Activated CD8-positive, alpha-beta memory T cell treated with anti-CD3 and anti-CD28 coated beads for 1 hour (primary cell): Measurements from ENCODE around the gene ZNF740.
"Not testable (repeated sequence)": the region's sequence is repeated elsewhere in the genome, so short reads cannot be mapped to it uniquely, and the experiment has no call there.

Source experiments
- DNase-seq, 2 donors: peaks; one replicate each; pipeline ENCODE4 v3.0.0-alpha.2; 2020; ENCODE audit warnings: low read depth in 1 of 2; ENCODE audit errors: extremely low read depth in 1 of 2

The ZNF740 gene

DNA sequence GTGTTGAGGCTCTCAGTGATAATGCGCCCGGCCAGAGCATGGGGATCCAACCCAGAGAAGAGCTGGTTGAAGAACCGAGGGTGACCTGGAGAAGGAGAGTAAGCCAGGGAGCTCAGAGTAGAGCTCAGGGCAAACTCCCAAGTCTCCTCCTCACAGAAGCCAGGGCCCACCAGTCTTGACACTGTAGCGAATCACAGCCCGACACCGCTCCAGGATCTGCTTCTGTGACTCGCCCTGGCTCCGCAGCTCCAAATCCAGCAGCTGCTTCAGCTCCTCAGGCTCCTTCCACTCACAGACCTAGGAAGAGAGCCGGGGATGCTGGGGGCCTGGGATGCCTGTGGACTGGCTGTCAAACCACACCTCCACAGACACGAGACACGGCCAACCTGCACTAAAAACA lies 8.2 kb upstream of the ZNF740 start:
- no peak for DNase-seq

DNA sequence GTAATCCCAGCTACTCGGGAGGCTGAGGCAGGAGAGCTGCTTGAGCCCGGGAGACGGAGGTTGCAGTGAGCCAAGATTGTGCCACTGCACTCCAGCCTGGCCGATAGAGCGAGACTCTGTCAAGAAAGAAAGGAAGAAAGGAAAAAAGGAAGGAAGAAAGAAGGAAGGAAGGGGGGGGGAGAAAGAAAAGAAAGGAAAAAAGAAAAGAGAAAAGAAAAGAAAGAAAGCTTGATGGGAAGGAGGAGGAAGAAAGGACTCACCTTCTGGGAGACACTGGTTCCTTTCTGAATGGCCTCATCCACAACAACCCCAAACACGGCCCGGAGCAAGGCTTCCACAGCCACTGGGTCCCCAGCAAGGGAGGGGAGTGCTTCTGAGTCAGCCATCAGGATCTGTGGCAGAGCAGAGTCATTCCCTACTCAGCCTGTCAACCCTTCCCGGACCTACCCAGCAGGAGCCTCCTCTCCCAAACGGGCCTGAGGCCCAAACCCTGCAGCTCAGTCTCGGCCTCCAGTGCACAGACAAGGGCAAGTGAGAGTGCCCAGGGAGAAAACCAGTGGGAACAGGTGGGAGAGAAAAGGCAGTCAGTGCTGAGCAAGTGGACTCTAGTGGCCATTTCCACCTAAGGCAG lies 7.3 kb upstream of the ZNF740 start:
- DNase-seq, result no peak

DNA sequence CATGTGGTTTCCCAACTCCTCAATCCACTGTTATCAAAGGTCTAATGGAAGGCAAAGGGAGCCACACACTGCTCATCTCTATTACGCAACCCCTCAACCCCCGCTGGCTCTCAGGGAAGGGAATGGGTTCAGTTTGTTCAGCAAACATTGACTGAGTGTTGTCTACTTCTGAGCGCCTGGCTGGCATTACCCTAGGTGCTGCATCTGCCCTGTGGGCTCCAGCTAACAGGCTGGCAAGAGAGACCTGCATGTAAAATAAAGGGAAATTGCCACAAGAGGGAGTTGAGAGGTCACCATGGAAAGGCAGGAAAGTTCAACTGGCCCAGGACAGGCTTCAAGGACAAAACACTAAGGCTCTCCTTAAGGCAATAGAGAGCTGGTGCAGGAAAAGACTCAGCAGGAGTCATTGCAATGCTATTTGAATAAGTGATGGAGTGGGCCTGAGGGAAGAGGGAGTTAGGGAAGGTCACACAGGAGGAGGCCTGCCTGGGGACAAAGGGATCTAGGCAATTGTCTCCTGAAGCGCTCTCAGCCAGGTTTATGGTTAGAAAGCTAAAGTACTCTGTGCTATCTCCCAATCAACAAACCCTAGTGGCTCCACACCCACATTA lies 5.5 kb upstream of the ZNF740 start:
- DNase-seq, result no peak

DNA sequence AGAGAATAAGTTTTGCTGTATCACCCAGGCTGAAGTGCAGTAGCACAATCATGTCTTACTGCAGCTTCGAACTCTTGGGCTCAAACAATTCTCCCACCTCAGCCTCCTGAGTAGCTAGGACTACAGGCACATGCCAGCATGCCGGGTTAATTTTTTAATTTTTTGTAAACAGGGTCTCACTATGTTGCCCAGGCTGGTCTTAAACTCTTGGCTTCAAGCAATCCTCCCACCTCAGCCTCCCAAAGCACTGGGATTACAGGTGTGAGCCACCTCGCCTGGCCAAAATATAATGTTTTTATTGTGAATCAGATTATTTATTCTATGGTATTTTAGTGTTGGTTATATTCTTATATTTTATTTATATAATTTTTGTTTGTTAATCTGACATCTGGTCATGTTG lies 3.8 kb upstream of the ZNF740 start:
- DNase-seq, result no peak

DNA sequence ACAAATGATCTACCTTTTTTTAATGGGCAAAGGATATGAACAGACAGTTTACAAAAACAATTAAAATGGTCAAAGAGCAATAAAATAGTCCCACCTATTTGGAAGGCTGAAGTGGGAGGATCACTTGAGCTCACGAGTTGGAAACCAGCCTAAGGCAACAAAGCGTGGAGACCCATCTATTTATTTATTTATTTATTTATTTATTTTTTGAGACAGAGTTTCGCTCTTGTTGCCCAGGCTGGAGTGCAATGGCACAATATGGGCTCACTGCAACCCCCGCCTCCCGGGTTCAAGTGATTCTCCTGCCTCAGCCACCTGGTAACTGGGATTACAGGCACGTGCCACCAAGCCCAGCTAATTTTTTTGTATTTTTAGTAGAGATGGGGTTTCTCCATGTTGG lies 3.1 kb upstream of the ZNF740 start:
- not testable (repeated sequence) for DNase-seq

DNA sequence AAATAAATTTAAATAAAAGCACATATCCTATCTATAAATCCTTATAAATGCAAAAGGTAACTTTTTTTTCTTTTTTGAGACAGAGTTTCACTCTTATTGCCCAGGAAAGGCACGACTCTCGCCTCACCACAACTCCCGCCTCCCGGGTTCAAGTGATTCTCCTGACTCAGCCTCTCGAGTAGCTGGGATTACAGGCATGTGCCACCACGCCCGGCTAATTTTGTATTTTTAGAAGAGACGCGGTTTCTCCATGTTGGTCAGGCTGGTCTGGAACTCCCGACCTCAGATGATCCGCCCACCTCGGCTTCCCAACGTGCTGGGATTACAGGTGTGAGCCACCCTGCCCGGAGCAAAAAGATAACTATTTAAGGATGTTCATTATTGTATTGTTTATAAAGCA lies 1.7 kb upstream of the ZNF740 start:
- DNase-seq, result not testable (repeated sequence)

DNA sequence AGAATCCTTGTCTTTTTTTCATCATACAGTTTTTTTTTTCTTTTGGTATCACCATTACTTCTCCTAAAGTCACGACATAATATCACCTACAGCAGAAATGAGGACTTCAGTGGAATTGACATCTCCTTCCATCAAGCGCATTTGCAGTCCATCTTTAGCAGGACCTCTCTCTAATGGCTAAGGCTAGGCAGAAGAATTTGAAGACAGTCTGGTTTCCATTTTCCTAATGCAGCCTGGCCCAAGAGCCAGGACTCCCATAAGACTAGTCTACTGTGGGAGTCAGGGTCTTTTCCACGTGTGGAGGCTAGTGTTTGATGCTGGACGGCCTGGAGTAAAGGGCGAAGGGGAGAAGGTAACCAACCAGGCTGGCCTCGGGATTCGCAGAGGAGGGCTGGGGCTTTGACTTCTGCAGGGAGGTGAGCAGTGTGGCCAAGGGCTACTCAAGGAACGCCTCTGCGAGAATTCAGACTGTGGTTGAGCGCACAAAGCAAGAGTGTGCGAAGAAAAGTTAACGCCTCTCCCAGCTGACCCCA lies 769 bp upstream of the ZNF740 start:
- DNase-seq, result no peak

DNA sequence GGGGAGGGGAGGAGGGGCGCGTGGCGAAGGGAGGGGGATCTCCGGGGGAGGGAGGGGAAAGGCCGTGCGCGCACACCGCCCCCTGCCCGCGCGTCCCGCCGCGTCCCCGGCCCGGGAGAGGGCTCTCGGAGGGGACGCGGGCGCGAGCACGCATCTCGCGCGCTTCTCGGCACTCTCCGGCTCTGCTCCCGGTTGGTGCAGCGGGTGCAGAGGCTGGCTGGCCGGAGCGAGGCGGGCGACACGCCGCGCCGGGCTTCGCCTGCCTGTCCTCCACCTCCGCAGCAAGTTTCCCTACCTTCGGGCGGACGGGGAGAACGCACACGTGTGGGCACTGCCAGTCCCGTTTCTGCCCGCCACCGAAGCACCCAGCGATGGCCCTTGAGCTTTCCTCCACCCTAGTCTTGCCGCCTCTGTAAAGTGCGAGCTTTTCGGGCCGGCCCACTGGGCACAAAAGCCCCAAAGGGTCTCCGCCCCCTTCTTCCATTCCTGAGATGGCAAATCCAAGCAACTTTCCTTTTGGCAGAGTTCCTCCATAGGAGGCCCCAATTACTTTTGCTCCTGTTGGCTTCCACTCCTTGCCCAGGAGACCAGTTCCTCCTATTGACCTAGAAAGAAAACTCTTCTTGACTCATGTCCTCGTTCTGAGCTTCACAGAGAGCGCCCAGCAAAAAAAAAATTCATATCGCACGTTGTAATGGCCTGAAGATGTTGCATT lies 566 bp downstream of the ZNF740 start:
- peak in 1 of 2 donors; percentile 67 for DNase-seq

DNA sequence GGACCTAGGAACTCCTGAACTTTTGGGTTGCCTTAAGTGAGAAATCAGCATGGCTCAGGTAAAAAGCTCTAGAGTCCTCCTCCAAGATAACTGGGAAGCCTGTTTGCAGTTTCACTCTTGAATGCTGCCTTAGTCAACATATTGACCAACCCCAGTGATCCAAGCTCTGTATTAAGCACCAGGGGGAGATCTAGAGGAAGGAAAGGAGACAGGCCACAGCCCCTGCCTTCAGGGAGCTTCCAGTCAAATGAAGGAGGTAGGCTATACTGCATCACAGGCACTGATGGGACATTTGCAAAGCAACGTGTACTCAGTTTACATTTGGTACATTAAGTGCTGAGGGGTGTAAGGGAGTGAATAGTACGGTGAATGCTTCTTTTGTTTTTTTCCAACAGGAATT lies 1.4 kb downstream of the ZNF740 start:
- no peak for DNase-seq

DNA sequence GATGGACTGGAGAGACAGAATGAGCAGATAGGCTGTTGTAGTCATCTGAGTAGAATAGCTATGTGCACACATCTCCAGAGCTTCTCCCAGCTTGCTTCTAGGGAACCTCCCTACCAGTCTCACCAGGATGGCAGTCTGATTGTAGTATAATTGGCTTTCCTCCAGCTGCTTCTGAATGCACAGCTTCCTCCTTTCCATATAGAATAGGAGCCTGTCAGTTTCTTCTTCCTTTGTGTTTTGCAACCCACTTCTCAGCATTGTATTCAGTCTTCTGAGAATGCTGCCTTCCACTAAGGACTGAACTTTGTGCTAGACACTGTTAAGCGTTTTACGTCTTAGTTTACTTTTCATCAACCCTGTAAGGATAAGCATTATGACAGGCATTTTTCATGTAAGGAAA lies 2.4 kb downstream of the ZNF740 start:
- DNase-seq, result no peak

DNA sequence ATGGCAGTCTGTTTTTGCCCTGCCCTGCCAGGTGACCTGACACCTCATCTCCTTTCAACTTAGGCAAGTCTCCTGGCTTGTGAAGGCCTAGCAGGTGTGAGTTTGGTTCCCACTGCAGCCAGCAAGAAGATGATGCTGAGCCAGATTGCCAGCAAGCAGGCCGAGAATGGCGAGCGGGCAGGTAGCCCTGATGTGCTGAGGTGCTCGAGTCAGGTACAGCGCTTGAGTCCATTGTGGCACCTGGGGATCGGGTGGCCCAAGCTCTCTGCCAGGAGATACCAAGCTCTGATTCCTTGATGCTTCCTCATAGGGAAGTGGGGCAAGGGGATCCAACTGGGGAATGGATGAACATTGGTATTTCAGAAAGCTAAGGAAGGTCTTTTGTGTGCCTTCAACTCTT lies 4.3 kb downstream of the ZNF740 start:
- DNase-seq, result no peak

DNA sequence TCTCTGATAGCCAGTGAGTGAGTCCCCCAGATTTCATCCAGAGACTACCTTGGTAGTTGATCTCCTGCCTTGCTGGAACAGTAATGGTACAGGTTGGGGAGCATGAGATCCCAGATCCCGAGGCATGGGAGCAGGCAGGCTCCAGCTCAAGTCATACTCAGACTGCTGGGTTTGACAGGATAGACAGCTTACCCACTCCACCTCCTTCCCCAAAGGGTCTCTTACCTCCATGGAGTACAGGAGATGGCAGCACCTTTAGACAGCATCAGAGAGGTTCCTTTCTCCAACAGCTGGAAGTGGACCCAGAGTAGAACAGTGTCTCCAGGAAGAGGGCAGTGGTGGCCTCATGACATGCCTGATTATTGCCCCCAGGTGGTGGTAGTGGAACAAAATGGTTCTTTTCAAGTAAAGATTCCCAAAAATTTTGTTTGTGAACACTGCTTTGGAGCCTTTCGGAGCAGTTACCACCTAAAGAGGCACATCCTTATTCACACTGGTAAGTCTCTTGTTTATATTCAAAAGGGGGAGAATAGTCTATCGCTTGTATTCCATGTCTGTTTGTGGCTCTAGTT lies 5.1 kb downstream of the ZNF740 start:
- no peak for DNase-seq

DNA sequence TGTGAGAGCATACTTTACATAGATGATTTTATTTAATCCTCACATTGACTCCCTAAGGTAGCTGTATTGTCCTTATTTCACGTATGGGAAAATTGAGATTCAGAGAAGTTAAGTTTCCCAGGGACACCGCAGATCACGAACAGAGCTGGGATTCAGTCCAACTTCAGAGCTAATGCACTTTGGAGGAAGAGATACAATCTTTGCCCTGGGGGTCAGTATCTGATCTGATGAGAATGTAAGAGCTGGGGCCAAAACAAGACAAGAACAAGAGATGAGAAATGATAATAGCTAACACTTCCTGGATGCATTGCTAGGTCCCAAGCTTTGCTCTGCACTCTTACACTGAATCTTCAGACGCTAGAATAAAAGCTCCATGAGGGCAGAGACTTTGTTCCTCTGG lies 6.2 kb downstream of the ZNF740 start:
- no peak for DNase-seq

DNA sequence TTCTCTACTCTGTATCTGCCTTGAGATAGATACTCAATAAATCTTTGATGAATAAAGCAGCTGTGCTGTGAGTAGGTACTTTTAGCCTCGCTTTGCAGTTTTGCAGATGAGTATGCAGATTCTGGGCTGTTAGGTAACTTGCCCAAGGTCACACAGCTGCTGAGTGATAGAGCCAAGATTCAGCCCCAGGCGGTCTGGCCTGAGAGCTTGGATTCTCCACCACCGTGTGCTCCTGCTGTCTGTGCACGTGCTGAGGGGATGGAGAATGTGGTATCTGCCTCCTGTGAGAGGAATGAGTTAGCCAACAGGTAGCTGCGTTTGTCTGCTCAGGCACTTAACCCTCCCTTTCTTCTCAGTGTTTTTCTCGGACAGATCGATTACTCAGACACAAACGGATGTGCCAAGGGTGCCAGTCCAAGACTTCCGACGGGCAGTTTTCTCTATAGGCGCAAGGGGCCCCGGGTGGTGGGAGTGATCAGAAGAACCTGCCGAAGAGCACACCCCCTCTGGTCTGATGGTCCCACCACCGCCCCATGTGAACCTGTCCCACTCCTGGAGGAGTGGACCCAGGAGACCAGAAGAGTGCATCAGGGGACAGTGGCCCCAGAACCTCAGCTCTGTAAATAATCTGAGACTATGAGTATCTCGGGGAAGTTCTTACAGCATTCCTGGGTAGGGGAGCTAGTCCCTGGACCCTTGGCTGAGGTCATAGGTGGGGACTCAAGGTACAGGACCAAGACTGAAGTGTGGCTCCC lies 6.8 kb downstream of the ZNF740 start:
- DNase-seq, result no peak

DNA sequence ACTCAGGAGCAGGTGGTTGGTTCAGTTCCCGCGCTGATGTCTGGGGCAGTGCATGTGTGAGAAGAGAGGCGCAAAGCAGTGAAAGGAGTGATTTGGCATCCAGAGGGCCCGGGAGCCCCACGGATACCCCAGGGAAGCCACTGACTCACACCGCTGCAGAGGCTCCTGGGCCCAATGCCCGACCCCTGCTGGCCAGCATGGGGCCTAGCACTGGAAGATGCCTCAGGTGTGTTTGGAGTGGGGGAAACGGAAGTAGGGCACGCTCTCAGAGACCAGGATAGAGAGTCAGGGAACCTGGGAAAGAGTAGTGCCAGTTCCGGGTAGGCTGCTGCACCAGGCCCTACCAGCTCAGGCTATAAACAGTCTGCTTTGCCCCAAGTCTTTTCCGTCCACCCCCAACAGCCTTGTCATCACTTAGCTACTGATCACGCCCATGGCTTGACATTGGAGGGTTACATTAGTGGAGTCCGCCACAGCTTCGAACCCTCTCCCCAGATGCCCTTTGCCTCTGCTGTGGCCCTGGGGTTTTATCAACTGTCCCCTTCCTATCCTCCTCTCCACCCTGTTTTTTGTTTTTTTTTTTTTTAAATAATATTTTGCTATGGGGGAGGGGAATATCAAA lies 9.7 kb downstream of the ZNF740 start:
- no peak for DNase-seq

DNA sequence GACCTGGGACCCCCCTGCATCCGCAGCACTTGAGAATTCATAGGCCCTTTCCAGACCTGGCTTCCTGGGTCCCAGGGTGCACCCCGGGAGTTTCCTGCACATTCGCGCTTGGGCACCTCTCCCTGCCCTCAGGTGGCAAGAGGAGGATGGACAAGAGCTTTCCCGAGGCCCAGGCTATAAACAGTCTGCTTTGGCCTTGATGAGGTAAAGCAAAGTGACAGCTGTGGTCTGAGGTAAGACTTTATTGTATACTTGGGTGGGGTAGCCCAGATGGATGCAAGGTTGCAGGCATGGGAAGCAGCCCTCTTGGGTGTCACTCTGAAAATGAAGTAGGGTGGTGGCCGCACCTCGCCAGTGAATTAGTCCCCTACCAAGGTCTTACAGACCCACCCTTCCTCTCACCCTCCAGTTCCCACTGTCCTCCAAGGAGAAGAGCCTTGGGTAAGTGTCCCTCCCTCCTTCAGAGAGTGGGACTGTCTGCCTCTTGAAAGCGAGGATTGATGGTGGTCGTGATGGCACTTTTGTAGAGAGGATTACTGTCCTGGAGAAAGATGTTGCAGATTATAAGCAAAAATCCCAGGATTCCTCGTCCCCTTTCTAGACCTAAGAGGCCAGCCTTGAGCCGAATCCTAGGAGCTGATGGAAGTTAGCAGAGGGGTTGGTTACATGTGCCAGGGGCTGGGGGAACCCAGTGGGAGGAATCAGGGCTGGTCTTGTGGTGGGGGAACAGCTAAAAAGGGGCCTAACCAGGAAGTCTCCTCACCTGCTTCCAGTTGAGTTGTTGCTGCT lies 10.8 kb downstream of the ZNF740 start:
- no peak for DNase-seq

DNA sequence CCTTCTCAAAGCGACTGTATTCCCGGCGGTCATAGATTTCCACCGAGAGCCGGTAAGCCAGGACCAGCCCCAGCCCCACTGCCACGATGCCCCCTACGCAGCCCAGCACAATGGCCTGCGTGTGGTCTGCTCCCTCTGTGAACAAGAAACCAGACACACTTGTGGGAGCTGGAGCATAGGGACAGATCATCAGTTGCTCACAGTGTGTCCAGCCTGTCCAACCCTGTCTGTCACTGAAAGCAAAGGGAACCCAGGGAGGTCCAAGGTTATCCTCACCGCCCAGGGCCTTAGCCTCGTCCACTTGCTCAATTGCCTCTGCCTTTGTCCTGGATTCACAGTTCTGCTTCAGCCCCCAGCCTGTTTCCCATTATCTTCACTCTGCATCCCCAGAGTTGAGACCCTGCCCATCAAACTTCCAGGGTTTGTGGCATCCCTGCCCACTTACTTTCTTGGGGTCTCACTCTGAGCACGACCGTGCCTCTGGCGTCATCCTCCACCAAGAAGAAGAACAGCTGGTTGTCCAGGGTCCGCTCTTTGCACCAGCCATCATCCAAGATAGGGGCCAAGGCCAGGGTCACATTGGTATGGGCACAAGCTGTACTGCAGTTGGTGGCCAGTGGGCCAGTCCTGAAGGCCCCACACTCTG lies 11.5 kb downstream of the ZNF740 start:
- DNase-seq, result no peak

DNA sequence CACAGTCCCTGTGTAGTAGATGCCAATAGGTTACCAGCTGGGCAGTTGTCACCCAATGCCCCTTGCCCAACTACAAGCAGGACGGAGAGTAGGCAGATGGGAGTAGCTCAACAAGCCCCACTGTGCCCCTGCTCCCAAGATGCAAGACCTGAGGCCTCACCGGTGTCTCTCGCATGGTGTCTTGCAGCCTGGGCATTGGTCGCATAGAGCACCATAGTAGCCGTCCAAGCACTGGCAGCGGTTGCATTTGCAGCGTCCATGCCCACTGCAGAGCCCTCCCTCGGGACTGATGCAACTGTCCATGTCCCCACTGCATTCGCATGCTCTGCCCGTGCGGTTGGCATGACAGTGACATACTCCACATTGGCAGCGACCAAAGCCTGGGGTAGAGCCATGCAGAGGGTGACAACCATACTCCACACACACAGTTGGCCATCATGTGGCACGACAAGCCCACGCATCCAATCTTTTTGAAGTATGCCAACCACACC lies 12.1 kb downstream of the ZNF740 start:
- DNase-seq, result no peak

DNA sequence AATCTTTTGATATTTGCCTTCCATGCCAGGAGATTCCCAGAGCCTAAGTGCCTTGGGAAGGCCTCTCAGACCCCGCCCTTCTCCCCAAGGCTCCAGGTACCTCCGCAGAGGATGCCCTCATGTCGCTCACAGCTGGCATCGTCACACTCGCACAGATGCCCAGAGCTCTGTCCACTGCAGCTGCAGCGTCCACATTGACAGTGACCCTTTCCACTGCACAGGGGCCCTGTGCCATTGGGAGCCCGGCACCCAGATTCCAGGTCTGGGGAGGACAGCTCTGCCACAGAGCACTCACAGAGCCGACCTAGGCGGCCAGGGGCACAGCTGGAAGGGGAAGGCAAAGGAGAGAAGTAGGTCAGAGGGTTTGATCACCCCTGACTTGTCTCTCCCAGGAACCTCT lies 12.5 kb downstream of the ZNF740 start:
- DNase-seq, result no peak
